ENCODE measurements around the gene SPRING1. TPM values are rescaled to one million over a fixed set of nuclear protein-coding genes. Genes with fewer than 3 reads are reported as not detected.

Gene SPRING1
- total RNA-seq, 1 donor from 2014 or later, result 23.2 TPM

DNA sequence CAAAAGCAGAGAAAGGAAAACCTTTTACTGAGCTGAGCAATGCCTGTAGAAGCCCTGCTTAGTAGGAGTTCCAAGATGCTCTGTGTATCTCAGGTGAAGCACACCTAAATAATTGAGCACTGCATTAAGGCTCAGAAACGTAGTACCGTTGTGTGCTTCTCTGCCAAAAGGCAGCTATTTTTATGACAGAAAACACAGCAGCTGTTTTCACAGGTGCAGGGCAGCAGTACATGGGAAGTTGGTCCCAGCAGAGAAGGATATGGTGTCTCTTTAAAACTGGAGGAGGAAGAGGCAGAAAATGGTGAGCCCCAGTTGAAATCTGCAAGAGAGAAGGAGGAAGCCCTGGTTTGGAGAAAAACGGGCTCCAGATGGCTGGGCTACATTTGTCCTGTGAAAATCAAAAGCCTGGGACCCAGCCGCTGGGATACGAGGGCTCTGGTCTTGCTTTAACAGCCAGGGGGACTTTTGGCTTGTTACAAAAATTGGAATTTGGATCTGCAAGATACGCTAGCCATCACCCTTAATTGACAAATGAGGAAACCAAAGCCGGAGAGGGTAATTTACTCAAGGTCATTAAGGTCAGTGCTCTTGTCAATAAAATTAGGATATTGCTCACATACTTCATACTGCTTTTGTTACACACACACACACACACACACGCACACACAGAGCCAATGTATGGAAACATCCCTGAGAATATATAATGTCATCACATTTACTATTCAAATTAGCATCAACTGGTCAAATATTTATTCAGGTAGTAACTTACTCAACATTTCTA is 27.3 kb downstream of the SPRING1 start:
- DNase-seq (ENCODE audit: low spot score in 2 of 2) (no peak), FAIRE-seq (no peak)

DNA sequence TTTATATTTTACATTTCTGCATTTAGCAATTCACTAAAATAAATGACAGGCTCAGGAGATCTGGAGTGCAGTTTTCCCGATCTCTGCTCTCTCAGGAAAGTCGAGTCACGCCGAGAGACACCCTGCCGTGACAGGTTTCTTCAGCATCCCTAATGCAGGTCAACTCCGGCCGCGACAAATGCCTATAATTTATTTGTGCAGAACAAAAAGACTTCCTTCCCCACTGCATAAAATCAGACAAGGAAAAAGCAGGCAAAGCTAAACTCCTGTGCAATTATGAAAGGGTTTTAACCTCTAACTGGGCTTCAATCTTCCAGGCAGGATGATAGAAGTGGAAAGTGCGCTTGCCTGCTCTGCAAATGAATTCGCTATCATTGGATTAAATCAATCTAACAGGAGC is 28.1 kb downstream of the SPRING1 start:
- no peak for DNase-seq (ENCODE audit: low spot score in 2 of 2)
- FAIRE-seq, result no peak

DNA sequence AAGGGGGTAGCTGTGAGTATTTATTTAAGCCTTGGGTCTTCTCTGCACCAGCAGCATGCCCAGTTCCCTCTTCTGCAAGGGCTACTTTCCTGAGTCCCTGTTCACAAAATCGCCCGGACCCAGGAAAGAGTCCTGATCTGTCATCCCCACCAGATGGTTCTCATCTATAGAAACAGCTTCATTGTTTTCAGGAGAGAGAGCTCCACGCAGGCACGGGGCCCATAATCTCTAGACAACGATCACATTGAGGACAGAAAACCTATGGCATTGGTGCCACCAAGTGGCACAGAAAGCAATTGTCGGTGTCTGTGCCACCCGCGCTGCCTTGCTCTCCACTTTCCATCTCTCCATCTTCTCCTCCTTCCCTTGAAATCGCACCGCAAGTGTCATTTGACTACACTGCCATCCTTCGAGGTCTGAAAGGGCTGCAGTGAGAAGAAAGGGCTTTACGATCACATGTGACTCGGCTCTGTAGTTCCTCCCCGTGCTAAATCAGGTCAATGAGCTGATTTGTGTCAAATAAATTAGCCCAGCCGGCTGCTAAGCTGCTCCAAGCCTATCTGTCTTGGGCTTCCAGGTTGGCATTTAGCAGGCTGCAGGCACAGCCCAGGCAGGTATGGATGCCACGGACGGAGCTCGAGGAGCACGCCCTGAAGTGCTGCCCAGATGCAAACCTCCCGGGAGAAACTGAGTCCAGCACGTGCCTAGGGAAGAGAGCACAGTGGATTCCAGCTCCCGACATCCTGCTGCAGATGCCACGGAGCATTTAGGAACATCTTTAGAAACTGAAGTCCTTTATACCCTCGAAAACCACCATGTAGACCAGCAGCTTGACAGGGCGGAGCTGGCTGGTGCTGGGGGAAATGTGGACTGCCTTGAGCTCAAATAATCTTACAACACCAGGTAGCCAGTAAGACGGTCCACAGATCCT is 28.8 kb downstream of the SPRING1 start:
- DNase-seq (ENCODE audit: low spot score in 2 of 2) (peak; percentile 41 to 67), FAIRE-seq (peak; percentile 85)

DNA sequence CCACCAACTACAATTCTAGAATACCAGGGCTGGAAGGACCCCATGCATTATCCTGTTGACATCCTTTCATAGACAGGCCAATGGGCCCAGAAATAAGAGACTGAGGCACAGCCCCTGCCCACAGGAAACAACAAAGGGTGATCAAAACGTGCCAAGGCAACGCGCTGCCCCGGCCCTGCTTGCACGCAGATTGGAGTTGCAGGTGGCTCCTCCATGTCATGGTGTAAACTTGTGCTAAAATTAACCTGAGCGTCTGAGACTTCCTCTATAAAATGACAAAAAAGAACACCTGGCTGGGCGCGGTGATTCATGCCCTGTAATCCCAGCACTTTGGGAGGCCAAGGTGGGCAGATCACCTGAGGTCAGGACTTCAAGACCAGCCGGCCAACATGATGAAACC is 30.1 kb downstream of the SPRING1 start:
- DNase-seq (ENCODE audit: low spot score in 2 of 2) (no peak), FAIRE-seq (no peak)

DNA sequence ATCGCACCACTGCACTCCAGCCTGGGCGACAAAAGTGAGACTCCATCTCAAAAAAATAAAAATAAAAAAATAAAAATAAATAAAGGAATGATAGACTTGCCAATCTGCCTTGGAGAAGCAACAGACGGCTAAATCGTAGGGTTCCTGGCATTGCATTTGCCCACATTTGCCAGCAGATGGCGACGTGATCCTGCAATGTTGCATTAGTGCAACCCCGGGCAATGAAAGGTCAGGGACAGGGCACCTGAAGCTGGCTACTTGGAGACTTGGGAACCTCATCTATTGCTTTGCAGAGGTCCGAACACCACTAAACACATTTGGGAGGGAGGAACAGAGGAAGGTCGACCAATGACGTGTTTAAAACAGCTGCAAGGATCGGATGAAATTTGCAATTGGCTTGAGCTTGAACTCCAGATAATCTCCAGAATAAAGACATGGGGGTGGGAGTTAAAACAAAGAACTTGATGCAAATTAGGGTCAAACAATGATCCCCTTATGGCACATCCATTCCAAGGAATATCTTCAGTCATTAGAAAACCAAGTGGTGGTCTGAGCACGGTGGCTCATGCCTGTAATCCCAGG is 34.6 kb downstream of the SPRING1 start:
- FAIRE-seq (peak; percentile 48), DNase-seq (ENCODE audit: low spot score in 2 of 2) (peak; percentile 44 to 70)

DNA sequence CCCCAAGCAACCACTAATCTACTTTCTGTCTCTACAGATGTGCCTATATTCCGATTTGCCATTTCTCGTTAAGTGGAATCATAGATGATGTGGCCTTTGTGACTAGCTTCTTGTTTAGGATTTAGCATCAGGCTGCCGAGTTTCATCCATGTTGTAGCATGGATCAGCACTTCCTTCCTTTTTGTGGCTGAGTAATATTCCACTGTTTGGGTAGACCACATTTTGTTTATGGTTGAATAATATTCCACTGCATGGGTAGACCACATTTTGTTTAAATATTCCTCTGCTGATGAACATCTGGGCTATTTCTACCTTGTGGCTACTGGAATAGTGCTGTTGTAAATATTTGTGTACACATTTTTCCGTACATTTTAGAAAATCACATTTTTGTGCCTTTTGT is 36.4 kb downstream of the SPRING1 start:
- no peak for FAIRE-seq
- no peak for DNase-seq (ENCODE audit: low spot score in 2 of 2)

DNA sequence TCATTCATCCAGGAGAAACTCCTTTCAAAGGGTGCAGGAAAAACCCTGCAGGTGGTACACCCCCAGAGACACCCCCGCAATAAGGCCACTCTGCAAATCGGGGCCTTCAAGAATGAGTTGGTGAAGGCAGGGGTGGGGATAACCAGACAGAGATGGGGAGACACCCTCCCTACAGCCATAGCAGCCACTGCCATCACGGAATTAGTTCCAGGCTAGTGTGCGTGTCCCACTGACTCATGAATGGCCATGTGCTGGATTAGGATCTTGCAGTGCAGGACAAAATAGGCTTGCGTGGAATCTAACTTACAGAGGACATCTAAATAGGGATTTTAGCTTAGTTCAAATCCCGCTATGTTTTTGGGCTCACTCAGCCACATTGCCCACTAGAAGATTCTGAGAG is 37.8 kb downstream of the SPRING1 start:
- FAIRE-seq, result no peak
- DNase-seq (ENCODE audit: low spot score in 2 of 2), result no peak

DNA sequence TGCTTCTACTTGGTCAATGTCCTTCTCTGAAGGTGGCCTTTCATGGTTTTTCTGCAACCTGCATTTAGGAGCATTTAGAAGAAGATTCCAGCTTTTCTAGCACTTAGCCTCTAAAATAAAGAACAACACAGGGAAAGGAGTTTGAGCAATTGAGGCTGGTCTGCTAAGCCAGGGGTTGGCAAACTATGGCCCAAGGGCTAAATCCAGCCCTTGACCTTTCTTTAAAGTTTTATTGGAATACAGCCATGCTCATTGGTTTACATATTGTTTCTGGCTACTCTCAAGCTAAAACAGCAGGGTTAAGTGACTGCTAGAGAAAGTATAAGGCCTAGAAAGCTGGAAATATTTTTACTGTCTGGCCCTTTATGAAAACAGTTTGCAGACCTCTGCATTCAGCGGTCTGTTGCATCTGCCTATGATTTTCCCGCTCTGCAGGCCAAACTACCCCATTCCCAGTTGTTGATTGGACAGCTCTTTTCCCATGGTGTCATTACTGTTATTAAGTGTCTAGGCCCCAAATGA is 39.3 kb downstream of the SPRING1 start:
- FAIRE-seq, result no peak

DNA sequence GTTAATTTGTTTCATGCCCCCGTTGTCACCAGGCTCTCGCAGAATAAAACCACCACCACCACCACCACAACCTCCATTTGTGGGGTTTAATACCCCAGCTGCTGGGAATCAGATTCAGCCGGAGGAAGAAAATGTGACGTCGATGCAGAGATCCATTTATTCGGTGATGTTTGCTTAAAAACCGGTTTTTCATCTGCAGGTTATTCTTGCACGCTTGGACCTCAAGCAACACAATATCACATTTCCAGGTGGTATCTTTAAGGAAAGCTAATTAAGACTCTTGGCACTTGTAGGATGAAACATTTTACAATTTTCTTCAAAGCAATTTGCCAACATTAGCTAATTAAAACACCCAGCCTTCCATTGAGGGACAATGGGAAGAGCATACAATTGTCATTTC is 39.8 kb downstream of the SPRING1 start:
- DNase-seq (ENCODE audit: low spot score in 2 of 2) (no peak), FAIRE-seq (no peak)

More for the DNA sequence above, 39.3 kb downstream of the SPRING1 start:
- DNase-seq (ENCODE audit: low spot score in 2 of 2), result no peak

DNA sequence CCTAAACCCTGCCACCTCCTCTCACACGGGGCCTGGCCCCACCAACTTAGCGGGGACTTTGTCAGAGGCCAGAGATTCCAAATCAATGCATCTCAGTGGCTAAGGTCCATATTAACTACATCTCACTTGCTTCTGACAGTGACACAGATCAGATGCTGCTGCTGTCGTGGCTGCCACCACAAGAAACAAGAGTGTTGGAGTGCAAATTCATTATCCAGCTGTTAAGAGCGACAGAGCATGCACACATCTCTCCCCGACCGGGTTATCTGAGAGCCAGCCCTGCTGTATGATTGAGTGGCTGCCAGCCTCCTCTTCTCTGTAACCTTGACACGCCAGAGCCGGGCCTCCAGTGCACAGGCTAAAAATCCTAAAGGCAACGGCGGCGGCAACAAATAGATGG is 40.2 kb downstream of the SPRING1 start:
- no peak for DNase-seq (ENCODE audit: low spot score in 2 of 2)
- no peak for FAIRE-seq

DNA sequence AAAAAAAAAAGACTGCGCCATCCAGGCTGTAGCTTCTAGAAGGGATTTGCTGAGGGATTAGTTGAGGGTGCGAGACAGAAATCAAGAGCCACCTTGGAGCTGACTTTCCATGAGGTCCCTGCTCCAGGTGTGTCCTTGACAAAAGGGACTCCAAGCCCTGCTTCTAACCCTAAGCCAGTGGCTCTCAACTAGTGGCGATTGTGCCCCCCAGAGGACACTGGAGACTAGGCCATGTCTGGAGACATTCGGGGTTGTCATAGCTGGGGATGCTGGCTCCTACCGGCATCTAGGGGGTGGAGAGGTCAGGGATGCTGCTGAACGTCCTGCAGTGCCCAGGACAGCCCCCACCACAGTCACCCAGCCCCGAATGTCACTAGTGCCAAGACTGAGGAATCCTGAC is 40.6 kb downstream of the SPRING1 start:
- FAIRE-seq (no peak), DNase-seq (ENCODE audit: low spot score in 2 of 2) (no peak)

DNA sequence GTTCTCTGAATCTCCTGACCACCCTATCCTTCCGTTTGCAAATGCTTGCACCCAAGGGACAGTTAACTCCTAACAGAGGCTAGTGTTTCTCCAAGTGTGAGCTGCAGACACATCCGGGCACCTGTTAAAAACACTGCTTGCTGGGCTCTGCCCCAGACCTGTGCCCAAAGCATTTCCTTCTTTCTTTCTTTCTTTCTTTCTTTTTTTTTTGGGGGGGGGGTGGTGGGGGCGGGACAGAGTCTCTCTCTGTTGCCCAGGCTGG is 42.5 kb downstream of the SPRING1 start:
- FAIRE-seq, result no peak

DNA sequence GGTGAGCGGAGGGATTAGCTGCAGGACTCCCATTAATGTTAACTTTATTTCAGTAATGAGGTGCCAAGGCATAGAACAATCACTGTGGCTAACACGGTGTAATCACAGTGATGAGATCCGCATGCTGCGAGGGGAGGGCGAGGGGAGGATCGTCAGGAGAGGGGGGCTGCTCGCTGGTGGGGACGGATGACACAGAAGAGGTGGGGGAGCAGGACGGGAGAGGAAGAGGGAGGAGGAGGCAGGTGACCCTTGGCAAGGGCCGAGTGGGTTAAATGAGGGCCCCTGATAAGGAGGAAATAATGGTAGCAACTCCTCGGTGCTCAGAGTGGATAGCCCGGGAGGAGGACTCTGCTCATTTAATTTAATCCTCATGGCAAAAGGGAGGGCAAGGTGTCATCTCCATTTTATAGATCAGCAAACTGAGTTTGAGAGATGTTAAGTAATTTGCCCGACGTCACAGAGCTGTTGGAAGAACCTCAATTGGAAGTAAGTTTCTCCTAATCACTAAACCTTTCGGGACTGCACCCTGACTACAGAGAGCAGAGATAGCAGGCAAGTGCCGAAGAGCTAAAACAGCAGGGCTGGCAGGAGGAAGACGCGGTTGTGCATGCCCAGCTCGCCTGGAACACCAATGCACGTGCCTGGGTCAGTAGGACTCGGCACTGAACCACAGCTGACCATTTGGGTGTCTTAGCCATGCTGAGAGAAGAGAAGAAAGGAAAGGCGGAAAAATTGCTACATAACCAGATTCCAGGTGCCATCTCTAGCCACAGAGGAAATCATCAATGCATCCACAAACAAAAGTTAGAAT is 43.0 kb downstream of the SPRING1 start:
- DNase-seq (ENCODE audit: low spot score in 2 of 2) (no peak), FAIRE-seq (no peak)

More for the DNA sequence above, 42.5 kb downstream of the SPRING1 start:
- no peak for DNase-seq (ENCODE audit: low spot score in 2 of 2)

DNA sequence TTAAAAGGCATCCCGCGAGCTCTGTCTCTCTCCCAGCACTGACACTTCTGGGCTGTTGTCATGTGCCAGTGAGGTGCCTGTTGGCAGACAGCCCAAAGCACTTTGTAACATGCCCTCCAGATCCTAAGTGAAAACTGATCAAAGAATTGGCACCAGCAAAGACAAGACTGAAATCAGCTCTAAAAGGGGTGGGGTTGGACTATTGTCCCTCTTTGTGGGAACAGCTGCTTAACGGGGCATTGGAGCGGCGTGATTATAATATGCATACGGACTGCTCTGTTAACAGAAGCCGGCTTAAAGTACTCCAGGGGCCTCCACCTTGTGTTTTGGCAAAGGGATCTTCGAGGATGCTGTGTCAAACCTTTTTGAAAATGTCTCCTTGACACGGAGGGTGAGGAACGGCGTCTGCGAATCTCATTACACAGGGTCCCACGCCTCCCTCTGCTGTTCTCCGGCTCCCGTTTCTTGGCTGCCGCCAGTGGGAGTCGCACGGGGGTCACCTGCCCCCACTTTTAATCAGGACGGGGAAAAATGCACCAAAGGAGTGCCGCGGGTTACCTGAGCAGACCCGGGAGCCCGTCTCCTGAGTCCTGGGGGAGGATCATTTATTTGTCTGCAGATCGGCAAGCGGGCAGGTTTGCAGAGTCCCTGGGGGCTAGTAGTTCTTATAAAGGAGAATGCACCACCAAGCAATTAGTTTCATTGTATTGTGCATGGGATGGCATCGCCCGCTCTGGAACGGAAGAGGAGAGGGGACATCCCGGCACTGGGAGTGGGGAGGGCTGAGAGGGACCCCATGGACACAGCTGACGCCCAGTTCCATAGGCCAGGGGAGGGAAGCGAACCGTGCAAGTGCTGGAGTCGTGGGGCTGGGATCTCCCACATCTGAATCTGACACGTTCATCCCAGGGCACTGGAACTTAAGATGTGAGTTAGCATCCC is 44.3 kb downstream of the SPRING1 start:
- DNase-seq (ENCODE audit: low spot score in 2 of 2) (no peak), FAIRE-seq (no peak)

DNA sequence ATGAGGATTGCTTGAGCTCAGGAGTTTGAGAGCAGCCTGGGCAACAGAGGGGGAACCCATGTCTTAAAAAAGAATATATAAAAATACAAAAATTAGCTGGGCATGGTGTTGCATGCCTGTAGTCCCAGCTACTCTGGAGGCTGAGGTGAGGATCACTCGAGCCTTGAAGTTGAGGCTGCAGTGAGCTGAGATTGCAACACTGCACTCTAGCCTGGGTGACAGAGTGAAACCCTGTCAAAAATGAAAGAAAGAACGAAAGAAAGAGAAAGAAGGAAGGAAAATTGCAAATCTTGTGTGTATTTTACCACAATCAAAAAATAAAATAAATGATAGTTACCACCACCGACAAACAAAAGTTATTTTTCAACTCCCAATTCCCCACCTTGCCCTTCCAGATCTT is 45.3 kb downstream of the SPRING1 start:
- FAIRE-seq (no peak), DNase-seq (ENCODE audit: low spot score in 2 of 2) (no peak)

DNA sequence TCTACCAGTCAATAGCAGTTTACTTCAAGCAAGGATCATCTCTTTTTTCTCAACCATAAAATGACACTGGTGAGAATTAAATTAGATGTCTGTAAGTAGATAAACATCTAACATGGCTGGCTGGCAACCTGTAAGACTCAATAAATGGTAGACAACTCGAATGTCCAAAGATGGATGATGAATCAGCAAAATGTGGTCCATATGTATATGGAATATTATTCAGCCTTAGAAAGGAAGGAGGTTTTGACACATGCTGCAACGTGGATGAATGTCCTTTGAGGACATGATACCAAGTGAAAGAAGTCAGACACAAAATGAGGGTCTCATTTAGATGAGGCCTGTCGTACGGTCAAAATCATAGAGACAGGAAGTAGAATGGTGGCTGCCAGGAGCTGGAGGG is 46.2 kb downstream of the SPRING1 start:
- no peak for DNase-seq (ENCODE audit: low spot score in 2 of 2)
- no peak for FAIRE-seq

DNA sequence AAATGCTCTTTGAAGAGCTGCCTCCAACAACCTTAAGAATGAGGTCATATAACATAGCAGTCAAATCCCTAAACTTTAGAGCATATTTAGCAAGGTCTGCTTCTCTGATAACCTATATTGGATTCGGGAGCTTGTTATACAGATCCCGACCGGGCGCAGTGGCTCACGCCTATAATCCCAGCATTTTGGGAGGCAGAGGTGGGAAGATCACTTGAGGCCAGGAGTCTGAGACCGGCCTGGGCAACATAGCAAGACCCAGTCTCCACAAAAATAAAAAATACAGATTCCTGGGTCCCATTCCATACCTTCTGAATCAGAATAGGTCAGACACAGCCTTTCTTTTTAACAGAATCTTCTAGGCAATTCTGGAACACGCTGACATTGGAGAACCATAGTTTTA is 46.7 kb downstream of the SPRING1 start:
- no peak for FAIRE-seq
- DNase-seq (ENCODE audit: low spot score in 2 of 2), result no peak

DNA sequence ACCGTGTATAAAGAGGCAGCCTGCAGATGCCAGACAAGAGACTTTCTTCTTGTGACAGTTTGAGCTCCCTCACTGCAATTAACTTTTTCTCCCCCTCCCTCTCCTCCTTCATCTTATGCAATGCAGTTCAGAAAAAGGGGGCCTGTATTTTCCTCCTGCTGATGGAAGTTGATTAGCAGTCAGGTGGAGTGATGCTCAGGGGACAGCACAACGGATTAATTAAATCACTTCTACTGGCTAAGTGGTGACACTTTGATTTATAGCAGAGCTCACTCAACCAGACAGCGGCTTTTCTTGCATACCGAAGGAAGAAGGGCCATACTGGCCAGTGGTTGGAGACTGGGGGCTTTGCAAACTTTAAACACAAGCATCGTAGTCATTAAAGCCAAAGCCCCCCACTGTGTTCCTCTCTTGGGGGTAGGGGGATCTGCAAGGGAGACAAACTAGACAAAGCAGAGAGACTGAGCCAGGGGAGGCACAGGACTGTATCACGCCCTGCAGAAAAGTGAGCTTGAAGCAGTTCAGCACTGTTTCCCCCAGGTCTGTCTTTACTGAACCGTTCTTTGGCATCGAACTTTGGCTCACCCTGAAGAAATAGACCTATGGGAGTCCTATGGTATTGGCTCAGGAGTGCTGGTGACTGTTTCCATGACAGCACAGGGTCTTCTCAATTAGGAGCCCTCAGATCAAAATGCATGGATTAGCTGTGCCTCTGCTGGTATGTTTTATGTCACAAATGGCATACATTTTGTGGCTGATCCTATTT is 47.7 kb downstream of the SPRING1 start:
- no peak for FAIRE-seq

DNA sequence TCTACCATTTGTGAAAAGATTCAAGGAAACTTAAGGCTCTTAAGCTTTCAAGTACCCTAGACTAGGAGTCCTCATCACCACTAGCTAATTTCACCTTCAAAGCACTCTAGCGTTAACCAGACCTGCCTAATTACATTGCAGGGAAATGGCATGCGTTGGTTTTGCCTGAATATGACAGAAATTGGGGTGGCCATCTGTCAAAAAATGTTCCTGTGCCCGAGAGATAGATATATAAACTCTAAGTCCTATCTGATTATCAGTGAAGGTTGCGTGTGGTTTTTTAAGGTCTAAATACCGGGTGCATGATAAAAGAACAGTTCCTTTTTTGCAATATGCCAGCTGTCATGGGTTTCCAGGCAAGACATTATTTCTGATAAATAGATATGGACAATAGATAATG is 48.3 kb downstream of the SPRING1 start:
- no peak for FAIRE-seq
- no peak for DNase-seq (ENCODE audit: low spot score in 2 of 2)

More for the DNA sequence above, 47.7 kb downstream of the SPRING1 start:
- DNase-seq (ENCODE audit: low spot score in 2 of 2), result no peak
